ENCODE measurements around the gene CD99.

DNA sequence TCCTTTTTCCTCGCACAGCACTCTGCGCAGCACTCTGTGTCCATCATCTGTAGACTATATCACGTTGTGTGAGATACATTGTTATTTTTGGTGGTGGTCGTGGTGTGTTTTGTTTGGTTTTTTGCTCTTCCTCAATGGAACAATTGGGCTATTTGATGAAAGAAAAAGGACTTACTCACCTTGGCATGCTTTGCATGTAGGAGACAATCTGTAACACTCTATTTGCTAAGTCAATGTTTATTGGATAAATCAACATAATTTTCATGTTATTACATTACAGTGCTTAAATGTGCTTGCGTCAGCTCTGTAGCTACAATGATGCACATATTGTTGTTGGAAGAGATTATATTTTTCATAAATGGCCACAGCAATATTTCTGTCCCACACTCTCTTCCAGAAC, 12.5 kb upstream of the CD99 start:
- TF ChIP-seq, protein P1, sequence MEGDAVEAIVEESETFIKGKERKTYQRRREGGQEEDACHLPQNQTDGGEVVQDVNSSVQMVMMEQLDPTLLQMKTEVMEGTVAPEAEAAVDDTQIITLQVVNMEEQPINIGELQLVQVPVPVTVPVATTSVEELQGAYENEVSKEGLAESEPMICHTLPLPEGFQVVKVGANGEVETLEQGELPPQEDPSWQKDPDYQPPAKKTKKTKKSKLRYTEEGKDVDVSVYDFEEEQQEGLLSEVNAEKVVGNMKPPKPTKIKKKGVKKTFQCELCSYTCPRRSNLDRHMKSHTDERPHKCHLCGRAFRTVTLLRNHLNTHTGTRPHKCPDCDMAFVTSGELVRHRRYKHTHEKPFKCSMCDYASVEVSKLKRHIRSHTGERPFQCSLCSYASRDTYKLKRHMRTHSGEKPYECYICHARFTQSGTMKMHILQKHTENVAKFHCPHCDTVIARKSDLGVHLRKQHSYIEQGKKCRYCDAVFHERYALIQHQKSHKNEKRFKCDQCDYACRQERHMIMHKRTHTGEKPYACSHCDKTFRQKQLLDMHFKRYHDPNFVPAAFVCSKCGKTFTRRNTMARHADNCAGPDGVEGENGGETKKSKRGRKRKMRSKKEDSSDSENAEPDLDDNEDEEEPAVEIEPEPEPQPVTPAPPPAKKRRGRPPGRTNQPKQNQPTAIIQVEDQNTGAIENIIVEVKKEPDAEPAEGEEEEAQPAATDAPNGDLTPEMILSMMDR (IDR thresholded peaks at IDR 0.05) = no peak
- no peak for TF ChIP-seq POLR2A (IDR thresholded peaks at IDR 0.05)
